Body of pancreas (tissue), 4 donors: ENCODE measurements around the gene TOGARAM1.

Experiments used
- POLR2A ChIP-seq, 3 donors: fragments of 450-650 bp; IDR thresholded peaks; one replicate each; pipeline ENCODE4 v1.6.1; 2016; ENCODE audit warnings: antibody characterized with exemption in 3 of 3, mild to moderate bottlenecking in 2 of 3
- TF ChIP-seq, protein P1 (sequence below), 7 experiments: fragments of 450-650 bp in 4 of 7; fragments of 200-600 bp in 3 of 7; sonication (generic) in 3 of 7; IDR thresholded peaks; one replicate each; pipeline ENCODE4 v1.5.1; 2016 to 2019; ENCODE audit warnings: antibody characterized with exemption in 7 of 7

DNA sequence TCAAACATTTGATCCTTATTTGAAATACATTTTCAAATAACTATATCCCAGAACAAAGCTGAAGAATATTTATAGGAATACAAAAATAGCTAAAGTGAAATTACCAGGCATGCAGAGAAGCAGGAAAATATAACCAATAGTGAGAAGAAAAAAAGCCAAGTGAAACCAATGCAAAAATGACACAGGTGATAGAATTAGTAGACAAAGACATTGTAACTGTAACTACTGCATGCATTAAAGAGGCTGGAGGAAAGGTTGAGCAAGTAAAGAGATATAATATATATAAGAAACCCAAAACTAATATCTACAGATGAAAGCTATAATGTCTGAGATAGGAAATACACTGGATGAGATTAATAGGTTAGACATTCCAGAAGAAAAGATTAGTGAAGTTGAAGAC is 72.7 kb downstream of the TOGARAM1 start:
- TF ChIP-seq, protein P1, sequence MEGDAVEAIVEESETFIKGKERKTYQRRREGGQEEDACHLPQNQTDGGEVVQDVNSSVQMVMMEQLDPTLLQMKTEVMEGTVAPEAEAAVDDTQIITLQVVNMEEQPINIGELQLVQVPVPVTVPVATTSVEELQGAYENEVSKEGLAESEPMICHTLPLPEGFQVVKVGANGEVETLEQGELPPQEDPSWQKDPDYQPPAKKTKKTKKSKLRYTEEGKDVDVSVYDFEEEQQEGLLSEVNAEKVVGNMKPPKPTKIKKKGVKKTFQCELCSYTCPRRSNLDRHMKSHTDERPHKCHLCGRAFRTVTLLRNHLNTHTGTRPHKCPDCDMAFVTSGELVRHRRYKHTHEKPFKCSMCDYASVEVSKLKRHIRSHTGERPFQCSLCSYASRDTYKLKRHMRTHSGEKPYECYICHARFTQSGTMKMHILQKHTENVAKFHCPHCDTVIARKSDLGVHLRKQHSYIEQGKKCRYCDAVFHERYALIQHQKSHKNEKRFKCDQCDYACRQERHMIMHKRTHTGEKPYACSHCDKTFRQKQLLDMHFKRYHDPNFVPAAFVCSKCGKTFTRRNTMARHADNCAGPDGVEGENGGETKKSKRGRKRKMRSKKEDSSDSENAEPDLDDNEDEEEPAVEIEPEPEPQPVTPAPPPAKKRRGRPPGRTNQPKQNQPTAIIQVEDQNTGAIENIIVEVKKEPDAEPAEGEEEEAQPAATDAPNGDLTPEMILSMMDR (IDR thresholded peaks at IDR 0.05): no peak
- TF ChIP-seq POLR2A (IDR thresholded peaks at IDR 0.05): no peak
